Activated gamma-delta T cell treated with anti-CD3 and anti-CD28 coated beads, Interleukin-2, amount 50 U/mL, for 16 hours (primary cell): ENCODE measurements around the gene PGS1.

ENCODE experiments used
- DNase-seq: peaks from one replicate; pipeline ENCODE4 v3.0.0-alpha.2; 2020; ENCODE audit warnings: low read depth

PGS1 gene

GRCh38 chr17:78387977-78388941, 9.8 kb downstream of the PGS1 start:
- no peak for DNase-seq

- DNase-seq = no peak
Measured at GRCh38 chr17:78390241-78391050, 12.0 kb downstream of the PGS1 start.

- DNase-seq = no peak
Measured at GRCh38 chr17:78391051-78391431, 12.6 kb downstream of the PGS1 start.

- DNase-seq = no peak
Measured at GRCh38 chr17:78391843-78392242, 13.4 kb downstream of the PGS1 start.

- no peak for DNase-seq
Measured at GRCh38 chr17:78392295-78392694, 13.8 kb downstream of the PGS1 start.

- DNase-seq = no peak
Measured at GRCh38 chr17:78393575-78393974, 15.1 kb downstream of the PGS1 start.

GRCh38 chr17:78394209-78394608, 15.8 kb downstream of the PGS1 start:
- no peak for DNase-seq

GRCh38 chr17:78395155-78395554, 16.7 kb downstream of the PGS1 start:
- no peak for DNase-seq

GRCh38 chr17:78396441-78397337, 18.2 kb downstream of the PGS1 start:
- no peak for DNase-seq

GRCh38 chr17:78397681-78398101, 19.2 kb downstream of the PGS1 start:
- no peak for DNase-seq

- DNase-seq = no peak
Measured at GRCh38 chr17:78398390-78398789, 19.9 kb downstream of the PGS1 start.

GRCh38 chr17:78399028-78399692, 20.7 kb downstream of the PGS1 start:
- DNase-seq = no peak

GRCh38 chr17:78399693-78400144, 21.3 kb downstream of the PGS1 start:
- DNase-seq = no peak

- DNase-seq = no peak
Measured at GRCh38 chr17:78400581-78401240, 22.3 kb downstream of the PGS1 start.

GRCh38 chr17:78401246-78401645, 22.8 kb downstream of the PGS1 start:
- DNase-seq = no peak

- no peak for DNase-seq
Measured at GRCh38 chr17:78401891-78402290, 23.4 kb downstream of the PGS1 start.

GRCh38 chr17:78403822-78404221, 25.4 kb downstream of the PGS1 start:
- DNase-seq = no peak

GRCh38 chr17:78406396-78406795, 27.9 kb downstream of the PGS1 start:
- no peak for DNase-seq

GRCh38 chr17:78406920-78407319, 28.5 kb downstream of the PGS1 start:
- DNase-seq = no peak

GRCh38 chr17:78407387-78408000, 29.0 kb downstream of the PGS1 start:
- DNase-seq = no peak
